ENCODE results near the gene SSX2IP. TPM values are rescaled to one million over a fixed set of nuclear protein-coding genes. Genes with fewer than 3 reads are reported as not detected.
"Not testable (repeated sequence)": the region's sequence is repeated elsewhere in the genome, so short reads cannot be mapped to it uniquely, and the experiment has no call there.

The SSX2IP gene
- total RNA-seq, 4 donors from 2014 or later: 10.8 to 21.9 (median 17.0) TPM

DNA sequence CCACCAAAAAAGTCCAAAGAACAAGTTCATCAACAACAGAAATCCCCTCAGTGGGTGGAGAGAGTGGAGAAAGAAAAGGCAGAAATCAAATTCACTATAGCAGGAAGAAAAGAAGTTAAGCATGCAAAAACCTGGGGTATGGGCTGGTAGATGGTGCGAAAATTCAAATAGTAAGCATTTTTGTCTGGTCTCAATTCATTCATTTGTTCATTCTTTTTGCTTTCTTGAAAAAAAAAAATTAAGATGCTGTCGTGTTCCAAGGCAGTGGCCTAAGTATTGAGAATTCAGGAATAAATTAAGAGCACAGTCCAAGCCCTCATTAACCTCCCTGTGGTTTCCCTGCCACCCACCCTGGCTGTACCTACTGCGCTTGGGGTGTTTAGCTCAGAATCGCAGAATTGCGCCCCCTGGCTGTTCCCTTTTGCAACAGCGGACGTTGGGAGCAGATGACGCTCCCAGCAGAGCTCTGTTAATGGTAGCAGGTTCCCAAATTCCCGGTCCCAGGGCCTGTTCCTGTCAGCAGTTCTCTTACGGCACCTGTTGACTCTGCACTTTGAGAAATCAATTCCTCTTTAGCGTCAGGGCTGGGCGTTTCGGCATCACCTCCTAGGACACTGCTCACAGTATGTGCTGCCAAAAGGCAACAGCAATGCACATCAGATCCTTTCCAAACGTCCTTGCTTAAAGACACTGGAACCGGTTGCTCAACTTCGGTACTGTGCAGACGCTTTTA is 34.0 kb upstream of the SSX2IP start:
- Histone ChIP-seq H3K27me3 (no peaks in the 10 kb centered on the region), H3K36me3 (no peaks in the 10 kb centered on the region), H3K9me3 (no peaks in the 10 kb centered on the region), H3K4me1 (peaks cover 4 to 35% (median 12%) of the 10 kb centered on the region in 3 donors), H3K27ac (no peak overlapping the region), H3K4me3 (no peak overlapping the region)
- ATAC-seq: no peak
- no peak for TF ChIP-seq POLR2AphosphoS5 (IDR thresholded peaks at IDR 0.05)
- TF ChIP-seq, protein P1, sequence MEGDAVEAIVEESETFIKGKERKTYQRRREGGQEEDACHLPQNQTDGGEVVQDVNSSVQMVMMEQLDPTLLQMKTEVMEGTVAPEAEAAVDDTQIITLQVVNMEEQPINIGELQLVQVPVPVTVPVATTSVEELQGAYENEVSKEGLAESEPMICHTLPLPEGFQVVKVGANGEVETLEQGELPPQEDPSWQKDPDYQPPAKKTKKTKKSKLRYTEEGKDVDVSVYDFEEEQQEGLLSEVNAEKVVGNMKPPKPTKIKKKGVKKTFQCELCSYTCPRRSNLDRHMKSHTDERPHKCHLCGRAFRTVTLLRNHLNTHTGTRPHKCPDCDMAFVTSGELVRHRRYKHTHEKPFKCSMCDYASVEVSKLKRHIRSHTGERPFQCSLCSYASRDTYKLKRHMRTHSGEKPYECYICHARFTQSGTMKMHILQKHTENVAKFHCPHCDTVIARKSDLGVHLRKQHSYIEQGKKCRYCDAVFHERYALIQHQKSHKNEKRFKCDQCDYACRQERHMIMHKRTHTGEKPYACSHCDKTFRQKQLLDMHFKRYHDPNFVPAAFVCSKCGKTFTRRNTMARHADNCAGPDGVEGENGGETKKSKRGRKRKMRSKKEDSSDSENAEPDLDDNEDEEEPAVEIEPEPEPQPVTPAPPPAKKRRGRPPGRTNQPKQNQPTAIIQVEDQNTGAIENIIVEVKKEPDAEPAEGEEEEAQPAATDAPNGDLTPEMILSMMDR (IDR thresholded peaks at IDR 0.05): peak in 1 of 4 experiments; percentile 36
- WGBS, 2 donors (ENCODE audit: low coverage in 1 of 2): 71 to 74% methylated on average over 10 to 17 of the region's 17 CpGs

DNA sequence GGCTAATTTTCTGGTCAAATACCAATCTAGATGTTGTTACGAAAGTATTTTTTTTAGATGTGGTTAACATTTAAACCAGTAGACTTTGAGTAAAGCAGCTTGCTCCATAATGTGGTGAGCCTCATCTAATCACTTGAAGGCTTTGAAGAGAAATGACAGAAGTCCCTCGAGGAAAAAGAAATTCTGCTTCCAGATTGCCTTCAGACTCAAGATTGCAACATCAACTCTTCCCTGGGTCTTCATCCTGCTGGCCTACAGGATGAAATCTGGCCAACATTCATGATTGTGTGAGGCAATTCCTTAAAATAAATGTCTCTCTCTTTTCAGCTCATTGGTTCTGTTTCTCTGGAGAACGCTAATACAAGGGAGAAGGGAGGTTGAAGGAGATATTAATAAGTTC is 32.5 kb upstream of the SSX2IP start:
- peak; percentile 64 for ATAC-seq
- WGBS, 2 donors (ENCODE audit: low coverage in 1 of 2): 67 to 69% methylated on average over 2 to 3 of the region's 3 CpGs
- peaks cover 6 to 42% (median 15%) of the 10 kb centered on the region in 3 donors for H3K4me1 ChIP-seq
- TF ChIP-seq POLR2A (IDR thresholded peaks at IDR 0.05): no peak
- no peaks in the 10 kb centered on the region for H3K27me3 ChIP-seq
- no peak overlapping the region for H3K27ac ChIP-seq
- H3K4me3 ChIP-seq: no peak overlapping the region
- H3K9me3 ChIP-seq: no peaks in the 10 kb centered on the region
- no peaks in the 10 kb centered on the region for H3K36me3 ChIP-seq

DNA sequence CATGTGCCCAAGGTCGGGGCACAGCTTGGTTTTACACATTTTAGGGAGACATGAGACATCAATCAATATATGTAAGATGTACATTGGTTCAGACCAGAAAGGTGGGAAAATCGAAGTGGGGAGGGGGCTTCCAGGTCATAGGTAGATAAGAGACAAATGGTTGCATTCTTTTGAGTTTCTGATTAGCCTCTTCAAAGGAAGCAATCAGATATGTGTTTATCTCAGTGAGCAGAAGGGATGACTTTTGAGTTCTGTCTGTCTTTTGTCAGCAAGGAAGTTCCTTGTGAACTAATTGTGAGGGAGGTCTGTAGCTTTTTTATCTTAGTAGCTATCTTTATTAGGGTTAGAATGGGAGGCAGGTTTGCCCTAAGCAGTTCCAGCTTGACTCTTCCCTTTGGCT is 31.6 kb upstream of the SSX2IP start:
- not testable (repeated sequence) for ATAC-seq, H3K27ac ChIP-seq, H3K9me3 ChIP-seq, H3K36me3 ChIP-seq, H3K27me3 ChIP-seq, H3K4me3 ChIP-seq
- WGBS, 2 donors (ENCODE audit: low coverage in 1 of 2): 73 to 86% methylated on average over 1 to 2 of the region's 2 CpGs
- H3K4me1 ChIP-seq: peaks cover 6 to 36% (median 12%) of the 10 kb centered on the region in 3 donors

DNA sequence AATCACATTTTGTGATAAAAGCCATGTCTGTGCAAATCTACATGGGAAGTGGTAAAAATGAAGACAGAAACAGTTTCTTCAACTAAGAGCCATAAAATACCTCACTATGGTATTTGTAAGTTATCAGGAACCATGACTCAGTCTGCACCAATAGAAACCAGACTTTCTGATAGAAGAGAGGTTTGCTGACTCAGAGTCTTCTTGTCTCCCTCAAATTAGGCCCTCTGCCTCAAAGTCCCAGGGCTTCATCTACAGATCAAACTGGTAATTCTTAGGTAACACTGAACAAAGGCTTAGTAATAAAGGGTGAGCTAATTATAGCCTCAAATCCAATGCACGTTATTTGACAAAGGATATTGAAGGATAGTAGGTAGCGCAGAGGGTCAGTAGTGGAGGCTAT is 30.9 kb upstream of the SSX2IP start:
- no peak for TF ChIP-seq EP300 (IDR thresholded peaks at IDR 0.05)
- no peak for TF ChIP-seq POLR2A (IDR thresholded peaks at IDR 0.05)
- ATAC-seq: no peak
- Histone ChIP-seq H3K36me3 (no peaks in the 10 kb centered on the region), H3K27ac (peak overlapping the region in 2 of 4 donors; percentile 77 to 78), H3K4me3 (no peak overlapping the region), H3K4me1 (peaks cover 6 to 31% (median 12%) of the 10 kb centered on the region in 3 donors), H3K27me3 (no peaks in the 10 kb centered on the region), H3K9me3 (no peaks in the 10 kb centered on the region)
- WGBS, 2 donors (ENCODE audit: low coverage in 1 of 2): 62 to 100% methylated on average over 1 to 2 of the region's 2 CpGs

DNA sequence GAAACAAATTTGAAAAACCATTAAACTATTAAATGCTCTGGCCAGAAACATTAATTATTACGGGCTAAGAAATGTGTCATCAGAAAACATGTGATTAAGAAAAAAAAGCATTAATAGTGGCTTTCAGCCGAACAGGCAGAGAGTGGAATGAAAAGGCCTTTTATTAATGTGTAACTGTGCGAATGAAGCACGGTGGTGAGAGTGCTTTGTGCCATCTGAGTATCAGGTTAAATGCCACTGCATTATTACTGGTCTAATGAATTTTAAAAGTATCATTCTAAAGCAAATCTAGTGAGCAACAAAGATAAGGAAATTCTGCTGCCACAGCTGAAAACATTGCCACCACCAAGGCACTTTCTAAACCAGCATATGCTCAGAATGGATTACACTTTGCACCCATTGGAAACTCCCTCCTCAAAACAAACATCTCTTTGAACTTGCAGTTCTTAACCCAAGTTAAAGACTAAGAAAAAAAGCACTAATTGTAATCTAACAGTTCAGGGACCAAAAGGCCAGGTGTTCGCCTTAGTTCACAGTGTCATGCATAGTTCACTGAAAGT is 30.0 kb upstream of the SSX2IP start:
- H3K36me3 ChIP-seq: no peaks in the 10 kb centered on the region
- H3K27me3 ChIP-seq: no peaks in the 10 kb centered on the region
- WGBS, 2 donors (ENCODE audit: low coverage in 1 of 2): 7 to 22% methylated on average over 5 of the region's 5 CpGs
- no peak for TF ChIP-seq POLR2A (IDR thresholded peaks at IDR 0.05)
- TF ChIP-seq EP300 (IDR thresholded peaks at IDR 0.05): no peak
- TF ChIP-seq, protein P1 (IDR thresholded peaks at IDR 0.05): no peak
- TF ChIP-seq POLR2AphosphoS5 (IDR thresholded peaks at IDR 0.05): no peak
- peak overlapping the region in 1 of 2 donors; percentile 7 for H3K4me3 ChIP-seq
- H3K4me1 ChIP-seq: peaks cover 6 to 35% (median 12%) of the 10 kb centered on the region in 3 donors
- peak overlapping the region; percentile 64 to 78 (median 76) for H3K27ac ChIP-seq
- no peaks in the 10 kb centered on the region for H3K9me3 ChIP-seq
- ATAC-seq: no peak

DNA sequence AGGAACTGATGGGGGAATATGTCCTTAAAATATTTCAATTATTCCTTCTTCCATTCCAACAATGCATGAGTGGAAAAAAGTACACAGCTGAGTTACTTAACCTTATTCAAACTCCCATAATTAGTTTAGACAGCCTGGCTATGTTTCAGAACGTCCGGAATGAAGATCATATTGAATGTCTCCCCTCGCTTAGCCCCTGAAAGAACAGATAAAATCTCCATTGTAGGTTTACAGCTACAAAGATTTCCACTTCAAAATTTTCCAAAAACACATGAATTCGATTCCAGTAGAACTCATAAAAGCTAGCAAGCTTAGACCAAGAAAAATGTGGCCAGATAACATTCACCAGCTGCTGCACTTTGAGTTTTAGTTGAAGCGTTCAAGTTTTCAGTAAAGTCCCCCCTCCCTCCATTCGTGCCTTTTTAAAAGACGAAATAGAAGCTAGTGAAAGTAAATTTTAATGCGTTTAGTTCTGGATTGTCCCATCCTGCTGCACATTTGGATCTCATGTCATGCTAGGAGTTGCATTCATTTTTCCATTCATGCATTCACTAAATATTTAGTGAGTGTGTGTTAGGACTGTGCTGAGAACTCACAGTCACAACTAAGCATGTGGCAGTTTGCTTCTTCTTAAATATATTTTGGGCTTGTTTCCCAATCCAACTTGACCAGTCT is 29.4 kb upstream of the SSX2IP start:
- 2 to 16% methylated on average over 8 of the region's 8 CpGs for WGBS, 2 donors (ENCODE audit: low coverage in 1 of 2)
- peak overlapping the region; percentile 64 to 78 (median 76) for H3K27ac ChIP-seq
- TF ChIP-seq, protein P1 (IDR thresholded peaks at IDR 0.05): no peak
- TF ChIP-seq POLR2AphosphoS5 (IDR thresholded peaks at IDR 0.05) (peak; percentile 43), EP300 (IDR thresholded peaks at IDR 0.05) (no peak)
- ATAC-seq: peak; percentile 58
- H3K27me3 ChIP-seq: no peaks in the 10 kb centered on the region
- no peaks in the 10 kb centered on the region for H3K9me3 ChIP-seq
- no peaks in the 10 kb centered on the region for H3K36me3 ChIP-seq
- peaks cover 6 to 36% (median 12%) of the 10 kb centered on the region in 3 donors for H3K4me1 ChIP-seq
- H3K4me3 ChIP-seq: peak overlapping the region; percentile 7 to 18
